Activated CD4-positive, CD25-positive, alpha-beta regulatory T cell treated with anti-CD3 and anti-CD28 coated beads, Interleukin-2, amount 50 U/mL, for 24 hours (primary cell): Measurements from ENCODE around the gene ZNF292.
"Not testable (repeated sequence)": the region's sequence is repeated elsewhere in the genome, so short reads cannot be mapped to it uniquely, and the experiment has no call there.

Source experiments
- ATAC-seq, 2 donors: fragments of 150-1000 bp; cut with Tn5 transposase; one replicate each; pipeline ENCODE4 v1.10.0; 2021; ENCODE audit warnings: mild to moderate bottlenecking in 1 of 2, moderate library complexity in 1 of 2

The ZNF292 gene

DNA sequence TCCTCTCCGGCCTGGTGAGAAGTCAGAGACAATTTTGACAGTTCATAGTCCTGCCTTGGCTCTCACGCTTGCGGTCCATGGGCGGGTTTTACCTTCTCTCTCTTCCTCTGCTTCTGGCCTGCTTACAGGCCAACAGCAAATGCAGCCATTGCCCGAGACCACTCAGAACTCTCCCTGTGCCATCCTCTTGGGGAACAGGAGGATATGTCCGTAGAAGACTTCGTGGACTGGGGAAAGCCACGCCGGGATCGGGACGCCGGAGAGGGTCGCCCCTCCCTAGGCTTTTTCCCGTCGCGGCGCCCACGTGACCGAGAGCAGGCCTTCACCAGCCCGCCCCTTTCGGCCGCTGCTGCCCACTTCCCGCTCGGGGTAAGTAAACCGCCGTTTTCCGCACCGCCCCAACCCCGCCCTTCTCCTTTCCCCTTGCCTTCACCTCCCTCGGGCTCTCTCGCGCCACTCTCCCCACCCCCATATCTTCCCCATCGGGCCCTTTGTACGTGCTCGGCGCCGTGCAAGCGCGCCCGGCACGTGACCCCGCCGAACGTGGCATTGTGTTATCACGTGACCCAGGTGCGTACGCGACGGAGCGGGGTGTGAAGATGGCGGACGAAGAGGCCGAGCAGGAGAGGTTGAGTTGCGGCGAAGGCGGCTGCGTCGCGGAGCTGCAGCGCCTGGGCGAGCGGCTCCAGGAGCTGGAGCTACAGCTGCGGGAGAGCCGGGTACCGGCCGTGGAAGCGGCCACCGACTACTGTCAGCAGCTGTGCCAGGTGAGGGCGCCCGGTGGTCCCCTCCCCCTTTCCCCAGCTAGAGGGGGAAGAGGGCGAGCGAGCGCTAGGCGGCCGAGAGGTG is at the start of gene ZNF292:
TSS of gene ZNF292 (plus strand) at position 573 of the 849 bp plus-strand sequence. CDS start at position 600, 27 bp downstream.
- ATAC-seq: peak; percentile 78 to 83

DNA sequence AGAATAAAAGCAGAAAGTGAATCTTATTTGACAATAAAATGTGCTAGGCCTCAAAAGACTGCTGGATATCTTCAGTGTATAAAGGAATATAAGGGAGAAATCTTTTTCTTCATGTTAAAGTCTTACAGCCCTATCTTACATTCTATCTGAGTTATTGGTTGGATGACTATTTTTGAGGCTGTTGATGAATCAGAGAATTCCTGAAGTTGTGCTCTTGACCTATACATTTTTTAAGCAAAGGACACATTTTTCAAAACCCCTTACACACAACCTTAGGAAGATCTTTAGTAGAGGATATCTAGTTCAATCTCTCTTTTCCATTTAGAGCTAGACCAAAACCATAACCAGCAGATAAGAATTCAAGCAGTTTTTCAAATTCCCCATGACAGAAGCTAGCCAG is 49.5 kb upstream of the ZNF292 start:
- no peak for ATAC-seq

- no peak for ATAC-seq
These were observed 44.7 kb upstream of the ZNF292 start for GRCh38 chr6:87110636-87111035.

GRCh38 chr6:87115402-87116135 is 39.8 kb upstream of the ZNF292 start:
- ATAC-seq: peak; percentile 92 to 96

DNA sequence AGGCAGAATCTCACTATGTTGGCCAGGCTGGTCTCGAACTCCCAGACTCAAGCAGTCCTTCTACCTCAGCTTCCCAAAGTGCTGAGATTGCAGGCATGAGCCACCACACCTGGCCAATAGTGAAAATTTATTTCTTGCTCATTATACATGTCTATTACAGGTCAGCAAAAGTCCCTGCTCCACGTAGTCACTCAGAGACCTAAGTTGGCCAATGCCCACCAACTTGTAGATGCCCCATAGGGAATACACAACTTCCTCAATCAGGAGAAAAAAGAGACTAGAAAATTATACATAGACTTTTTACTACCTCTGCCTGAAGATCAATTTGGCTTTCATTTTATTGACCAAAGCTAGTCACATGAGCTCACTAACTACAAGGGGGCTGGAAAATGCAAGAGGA is 38.4 kb upstream of the ZNF292 start:
- ATAC-seq: no peak

DNA sequence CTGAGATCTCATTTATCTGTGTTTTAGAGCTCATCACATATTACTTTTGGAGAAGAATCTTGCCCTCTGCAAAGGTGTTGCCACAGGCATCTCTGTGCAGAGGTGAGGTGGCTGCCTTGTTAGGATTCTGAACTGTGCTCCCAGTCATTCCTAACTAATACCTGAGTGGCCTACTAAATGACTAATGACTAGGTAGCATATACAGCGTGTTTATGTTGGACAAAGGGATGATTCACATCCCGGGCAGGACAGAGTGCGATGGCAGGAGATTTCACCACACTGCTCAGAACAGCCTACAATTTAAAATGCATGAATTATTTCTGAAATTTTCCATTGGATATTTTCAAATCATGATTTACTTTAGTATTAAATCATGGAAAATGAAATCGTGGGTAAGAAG is 37.3 kb upstream of the ZNF292 start:
- no peak for ATAC-seq

DNA sequence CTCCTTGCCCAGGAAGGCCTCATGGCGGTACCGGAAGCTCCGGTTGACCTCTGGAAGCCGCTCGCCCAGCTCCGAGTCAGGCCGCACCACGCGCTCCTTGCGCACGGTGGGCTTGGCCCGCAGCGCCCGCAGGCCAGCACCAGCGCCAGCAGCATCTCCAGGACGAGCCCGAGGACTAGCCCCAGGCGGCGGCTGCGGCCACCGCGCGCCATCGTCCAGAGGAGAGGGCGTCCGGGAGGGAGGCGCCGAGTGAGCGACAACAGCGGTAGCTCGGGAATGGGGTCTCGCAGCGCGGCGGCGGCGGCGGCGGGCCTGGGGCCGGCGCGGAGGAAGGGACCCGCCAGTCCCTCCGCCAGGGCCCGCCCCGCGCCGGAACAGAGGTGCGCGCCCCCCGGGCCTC is 32.9 kb upstream of the ZNF292 start:
- no peak for ATAC-seq

DNA sequence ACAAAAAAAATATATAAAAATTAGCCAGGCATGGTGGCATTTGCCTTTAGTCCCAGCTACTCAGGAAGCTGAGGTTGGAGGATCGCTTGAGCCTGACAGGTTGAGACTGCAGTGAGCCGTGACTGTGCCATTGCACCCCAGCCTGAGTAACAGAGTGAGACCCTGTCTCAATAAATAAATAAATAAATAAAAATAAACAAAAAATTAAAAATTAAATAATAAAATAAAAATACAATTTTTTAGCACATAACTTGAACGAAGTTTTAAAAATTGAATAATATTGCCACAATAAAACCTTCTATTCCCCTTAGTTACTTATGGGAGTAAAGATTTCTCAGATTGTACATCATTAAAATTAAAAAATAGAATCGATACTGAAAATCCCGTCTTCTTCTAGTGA is 31.3 kb upstream of the ZNF292 start:
- no peak for ATAC-seq

GRCh38 chr6:87126501-87126900 is 28.9 kb upstream of the ZNF292 start:
- no peak for ATAC-seq

GRCh38 chr6:87127737-87128136 is 27.6 kb upstream of the ZNF292 start:
- ATAC-seq: no peak

DNA sequence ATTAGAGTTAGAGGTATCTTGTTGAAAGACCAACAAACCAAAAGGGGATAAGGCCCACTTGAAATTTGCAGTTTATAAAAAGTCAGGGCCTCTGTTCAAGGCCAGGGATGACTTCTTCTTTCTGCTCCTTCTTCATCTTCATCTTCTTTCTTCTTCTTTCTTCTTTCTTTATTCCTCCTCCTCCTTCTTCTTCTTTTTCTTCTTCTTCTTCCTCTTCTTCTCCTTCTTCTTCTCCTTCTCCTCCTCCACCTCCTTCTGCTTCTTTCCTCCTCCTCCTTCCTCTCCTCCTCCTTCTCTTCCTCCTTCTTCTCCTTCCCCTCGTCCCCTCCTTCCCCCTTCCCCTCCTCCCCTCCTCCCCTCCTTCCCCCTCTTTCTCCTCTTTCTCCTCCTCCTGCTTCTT is 18.4 kb upstream of the ZNF292 start:
- ATAC-seq: no peak

- ATAC-seq: peak; percentile 51 to 56
These were observed 16.1 kb upstream of the ZNF292 start for GRCh38 chr6:87139236-87139635.

DNA sequence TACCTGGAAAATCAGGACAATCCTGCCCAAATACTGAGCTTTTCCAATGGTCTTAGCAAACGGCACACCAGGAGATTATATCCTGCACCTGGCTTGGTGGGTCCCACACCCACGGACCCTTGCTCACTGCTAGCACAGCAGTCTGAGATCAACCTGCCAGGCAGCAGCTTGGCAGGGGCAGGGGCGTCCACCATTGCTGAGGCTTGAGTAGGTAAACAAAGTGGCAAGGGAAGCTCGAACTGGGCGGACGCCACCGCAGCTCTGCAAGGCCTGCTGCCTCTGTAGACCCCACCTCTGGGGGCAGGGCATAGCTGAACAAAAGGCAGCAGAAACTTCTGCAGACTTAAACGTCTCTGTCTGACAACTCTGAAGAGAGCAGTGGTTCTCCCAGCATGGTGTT is 15.4 kb upstream of the ZNF292 start:
- not testable (repeated sequence) for ATAC-seq

DNA sequence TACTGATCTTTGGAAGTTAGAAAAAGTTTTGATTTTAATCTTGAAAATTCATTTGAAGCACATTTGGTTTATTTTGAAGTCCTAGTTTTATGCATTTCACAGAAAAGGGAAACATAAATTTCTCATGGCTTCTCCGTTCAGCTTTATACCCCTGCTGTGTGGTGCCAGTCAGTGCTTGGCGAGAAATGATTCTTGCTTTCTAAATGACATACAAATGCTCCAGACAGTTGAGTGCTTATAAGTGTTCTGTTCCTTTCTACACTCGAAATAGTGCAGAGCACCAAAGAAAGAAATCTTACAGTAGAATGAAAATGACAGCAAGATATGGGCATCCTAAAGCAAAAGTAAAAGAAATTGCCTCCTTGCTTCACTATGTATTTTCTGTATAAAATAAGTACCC is 9.0 kb upstream of the ZNF292 start:
- ATAC-seq: peak in 1 of 2 donors; percentile 36

- no peak for ATAC-seq
These were observed 5.0 kb upstream of the ZNF292 start for GRCh38 chr6:87150406-87150805.

GRCh38 chr6:87151471-87151780 is 3.9 kb upstream of the ZNF292 start:
- ATAC-seq: no peak

DNA sequence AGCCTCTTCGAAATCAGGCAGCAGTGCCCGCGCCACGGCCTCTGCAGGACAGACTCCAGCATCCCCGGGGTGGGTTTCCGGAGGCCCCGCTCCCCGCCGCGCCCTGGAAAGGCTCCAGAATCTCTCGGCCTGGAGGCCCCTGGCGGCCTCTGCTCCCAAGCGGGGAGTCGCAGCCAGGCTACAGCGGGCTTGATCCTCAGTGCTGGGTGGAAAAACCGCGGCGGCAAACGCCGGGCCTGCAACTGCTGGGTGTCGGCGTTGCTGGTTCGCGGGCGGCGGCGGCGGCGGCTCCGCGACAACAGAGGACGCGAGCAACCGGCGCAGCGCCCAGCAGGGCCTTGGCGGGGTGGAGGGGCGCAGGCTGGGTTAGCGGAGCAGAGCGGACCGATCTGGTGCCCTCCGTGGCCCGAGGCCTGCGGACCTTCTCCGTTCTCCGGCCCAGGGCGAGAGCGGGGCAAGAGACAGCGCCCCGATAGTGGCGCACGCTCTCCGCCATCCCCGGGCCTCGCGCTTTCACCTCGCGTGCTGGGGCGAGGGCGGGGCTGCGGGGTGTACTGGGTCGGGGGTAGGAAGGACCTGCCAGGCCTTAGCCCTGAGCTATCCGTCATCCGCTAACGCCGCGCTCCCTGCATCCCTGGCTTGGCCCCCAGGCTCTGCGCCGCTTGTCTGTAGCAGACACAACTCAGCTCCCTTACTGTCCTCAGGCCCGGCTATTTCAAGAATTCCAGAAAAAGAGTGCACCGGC is 3.4 kb upstream of the ZNF292 start:
- ATAC-seq: peak; percentile 37 to 46

DNA sequence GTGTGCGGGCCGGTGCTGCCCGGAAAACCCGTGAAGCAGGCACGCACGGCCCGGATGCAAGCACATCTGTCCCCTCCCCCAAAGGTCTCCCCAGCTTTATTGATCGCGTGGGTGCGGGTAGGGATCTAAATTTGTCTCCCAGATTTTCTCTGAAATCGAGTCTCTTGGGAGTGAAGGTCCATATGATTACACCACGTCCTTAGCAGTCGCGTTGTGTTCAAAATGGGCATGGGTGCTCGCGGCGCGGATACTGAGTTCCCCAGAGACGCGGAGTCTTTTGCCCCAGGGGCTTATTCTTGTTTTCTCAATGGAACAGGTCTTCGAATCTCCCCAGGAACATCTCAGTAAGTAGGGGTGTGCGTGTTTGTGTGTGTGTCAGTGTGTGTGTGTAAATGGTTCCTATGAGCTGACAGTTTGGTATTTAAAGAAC is 2.8 kb upstream of the ZNF292 start:
- ATAC-seq: no peak

- ATAC-seq: peak; percentile 0 to 1
These were observed 748 bp upstream of the ZNF292 start for GRCh38 chr6:87154641-87154992.

GRCh38 chr6:87155842-87156815 is 764 bp downstream of the ZNF292 start:
- ATAC-seq: peak; percentile 0 to 1

- ATAC-seq: not testable (repeated sequence)
These were observed 2.2 kb downstream of the ZNF292 start for GRCh38 chr6:87157596-87157995.

DNA sequence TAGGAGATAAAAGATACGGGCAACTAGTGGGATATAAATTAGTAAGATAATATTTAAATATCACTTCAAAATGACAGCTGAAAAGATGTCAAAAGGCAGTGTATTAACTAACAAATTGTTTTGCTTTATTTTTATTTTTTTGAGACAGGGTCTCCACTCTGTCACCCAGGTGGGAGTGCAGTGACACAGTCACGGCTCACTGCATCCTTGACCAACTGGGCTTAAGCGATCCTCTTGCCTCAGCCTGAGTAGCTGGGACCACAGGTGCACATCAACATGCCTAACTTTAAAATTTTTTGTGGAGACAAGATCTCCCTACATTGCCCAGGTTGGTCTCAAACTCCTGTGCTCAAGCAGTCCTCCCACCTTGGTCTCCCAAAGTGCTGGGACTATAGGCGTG is 5.9 kb downstream of the ZNF292 start:
- ATAC-seq: no peak
